HepG2 (cell line): ENCODE results near the gene MIB2. TPM values are rescaled to one million over a fixed set of nuclear protein-coding genes. Genes with fewer than 3 reads are reported as not detected.

Experiments
- MXI1 ChIP-seq: IDR thresholded peaks from 3 replicates; pipeline ENCODE4 v1.6.1; 2012; ENCODE audit warnings: low read depth, low read length, inconsistent platforms, borderline replicate concordance
- TEAD2 ChIP-seq: sonication (generic); formaldehyde crosslinking; IDR thresholded peaks from 2 replicates; pipeline ENCODE4 v1.9.0; 2021; ENCODE audit warnings: missing genetic modification reagents
- ZNF274 ChIP-seq: sonication (generic); formaldehyde crosslinking; IDR thresholded peaks from 2 replicates; pipeline ENCODE4 v1.5.1; 2020; ENCODE audit warnings: mild to moderate bottlenecking, missing genetic modification reagents
- ZNF570 ChIP-seq: sonication (generic); formaldehyde crosslinking; IDR thresholded peaks from 2 replicates; pipeline ENCODE4 v1.4.0; 2020; ENCODE audit warnings: mild to moderate bottlenecking, missing genetic modification reagents, borderline replicate concordance
- ZNF737 ChIP-seq: sonication (generic); formaldehyde crosslinking; IDR thresholded peaks from 2 replicates; pipeline ENCODE4 v1.5.0; 2020; ENCODE audit warnings: missing genetic modification reagents, mild to moderate bottlenecking, borderline replicate concordance
- ZNF772 ChIP-seq: sonication (generic); formaldehyde crosslinking; IDR thresholded peaks from 2 replicates; pipeline ENCODE4 v1.5.0; 2020; ENCODE audit warnings: mild to moderate bottlenecking, missing genetic modification reagents
- polyA plus RNA-seq, 8 experiments: library from polyadenylated mRNA; depleted of rRNA in 3 of 8; stranded (reverse) in 7 of 8; unstranded in 1 of 8; fragments of >200 nt; fragmentation: Illumina TruSeq in 4 of 8; extraction: Trizol in 4 of 8; gene quantifications; 2 replicates each; pipeline versions ENCODE4 v1.2.1 to v1.2.3, GENCODE V29; 2011 to 2016; ENCODE audit warnings: low read depth in 4 of 8, missing spikeins in 1 of 8, mixed read lengths in 1 of 8; ENCODE audit not compliant: insufficient read depth in 1 of 8
- total RNA-seq, 5 experiments: library from RNA; depleted of rRNA; stranded (reverse); fragments of >200 nt; fragmentation: Illumina TruSeq; extraction: Trizol; gene quantifications; 2 replicates each; pipeline ENCODE4 v1.2.3, GENCODE V29; 2016; ENCODE audit warnings: low read depth in 1 of 5
- TF ChIP-seq, protein P1 (sequence below), 2 experiments: sonication (generic) in 1 of 2; formaldehyde crosslinking in 1 of 2; IDR thresholded peaks; 2 replicates each; pipeline versions ENCODE4 v1.4.0 to v1.6.1; 2016 to 2020; ENCODE audit warnings: borderline replicate concordance in 1 of 2, low read depth in 1 of 2, mild to moderate bottlenecking in 1 of 2, missing genetic modification reagents in 1 of 2
- TF ChIP-seq, protein P2 (sequence below): sonication (generic); formaldehyde crosslinking; conservative IDR thresholded peaks from 2 replicates; pipeline ENCODE4 v1.4.0; 2020; ENCODE audit warnings: mild to moderate bottlenecking, missing genetic modification reagents, moderate library complexity
- TF ChIP-seq, protein P3 (sequence below): sonication (generic); formaldehyde crosslinking; IDR thresholded peaks from 2 replicates; pipeline ENCODE4 v1.4.0; 2020; ENCODE audit warnings: missing genetic modification reagents
- TF ChIP-seq, protein P4 (sequence below): sonication (generic); formaldehyde crosslinking; IDR thresholded peaks from 2 replicates; pipeline ENCODE4 v1.4.0; 2020; ENCODE audit warnings: low read depth, mild to moderate bottlenecking, missing genetic modification reagents

Gene MIB2
- total and polyA plus RNA-seq, 2 of the 13 experiments (the other 11 are each of a cell fraction or from before 2014, with no cell fraction given), result 19.9 to 30.4 TPM

DNA sequence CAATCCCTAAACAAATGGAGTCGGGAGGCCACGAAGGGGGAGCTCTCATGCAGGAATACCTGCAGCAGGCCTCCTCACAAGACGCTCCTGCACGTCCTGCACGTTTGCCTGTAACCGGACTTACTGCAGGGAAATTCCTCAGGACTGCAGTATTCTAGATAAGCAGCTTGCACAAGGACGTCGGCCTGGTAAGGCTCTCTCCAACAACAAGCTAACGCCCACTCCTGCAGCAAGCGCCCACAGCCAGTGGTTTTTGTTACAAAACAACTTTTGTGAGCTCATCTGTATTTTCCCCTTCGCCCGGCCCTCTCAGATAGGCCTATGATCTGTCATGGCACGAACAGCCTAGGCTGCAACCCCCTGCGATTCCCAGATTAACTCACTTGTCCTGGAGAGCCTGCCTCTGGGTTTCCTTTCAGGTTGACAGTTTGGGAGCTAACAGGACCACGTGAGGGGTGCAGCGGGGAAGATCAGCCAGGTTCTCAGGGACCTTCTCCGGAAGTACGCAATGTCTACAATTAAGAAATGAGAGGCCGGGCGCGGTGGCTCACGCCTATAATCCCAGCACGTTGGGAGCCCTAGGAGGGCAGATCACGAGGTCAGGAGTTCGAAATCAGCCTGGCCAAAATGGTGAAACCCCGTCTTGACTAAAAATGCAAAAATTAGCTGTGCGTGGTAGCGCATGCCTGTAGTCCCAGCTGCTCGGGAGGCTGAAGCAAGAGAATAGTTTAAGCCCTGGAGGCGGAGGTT lies 921 bp upstream of the MIB2 start (continued):
- TF ChIP-seq, protein P1, sequence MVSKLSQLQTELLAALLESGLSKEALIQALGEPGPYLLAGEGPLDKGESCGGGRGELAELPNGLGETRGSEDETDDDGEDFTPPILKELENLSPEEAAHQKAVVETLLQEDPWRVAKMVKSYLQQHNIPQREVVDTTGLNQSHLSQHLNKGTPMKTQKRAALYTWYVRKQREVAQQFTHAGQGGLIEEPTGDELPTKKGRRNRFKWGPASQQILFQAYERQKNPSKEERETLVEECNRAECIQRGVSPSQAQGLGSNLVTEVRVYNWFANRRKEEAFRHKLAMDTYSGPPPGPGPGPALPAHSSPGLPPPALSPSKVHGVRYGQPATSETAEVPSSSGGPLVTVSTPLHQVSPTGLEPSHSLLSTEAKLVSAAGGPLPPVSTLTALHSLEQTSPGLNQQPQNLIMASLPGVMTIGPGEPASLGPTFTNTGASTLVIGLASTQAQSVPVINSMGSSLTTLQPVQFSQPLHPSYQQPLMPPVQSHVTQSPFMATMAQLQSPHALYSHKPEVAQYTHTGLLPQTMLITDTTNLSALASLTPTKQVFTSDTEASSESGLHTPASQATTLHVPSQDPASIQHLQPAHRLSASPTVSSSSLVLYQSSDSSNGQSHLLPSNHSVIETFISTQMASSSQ (IDR thresholded peaks at IDR 0.05; ENCODE audit: low read depth), result peak; percentile 48; the same call in 1 of the 2 replicates
- TF ChIP-seq, protein P1 (CRISPR knock-in tag; IDR thresholded peaks at IDR 0.05; ENCODE audit: borderline replicate concordance), result no peak
- no peak for TF ChIP-seq ZNF274 (CRISPR knock-in tag)
- TF ChIP-seq TEAD2 (CRISPR knock-in tag), result no peak
- TF ChIP-seq ZNF737 (CRISPR knock-in tag), result no peak
- TF ChIP-seq ZNF570 (CRISPR knock-in tag), result no peak
- TF ChIP-seq ZNF772 (CRISPR knock-in tag), result 0 out of 2 replicates have a peak, but pooled peaks have one; percentile 23
- TF ChIP-seq, protein P2, sequence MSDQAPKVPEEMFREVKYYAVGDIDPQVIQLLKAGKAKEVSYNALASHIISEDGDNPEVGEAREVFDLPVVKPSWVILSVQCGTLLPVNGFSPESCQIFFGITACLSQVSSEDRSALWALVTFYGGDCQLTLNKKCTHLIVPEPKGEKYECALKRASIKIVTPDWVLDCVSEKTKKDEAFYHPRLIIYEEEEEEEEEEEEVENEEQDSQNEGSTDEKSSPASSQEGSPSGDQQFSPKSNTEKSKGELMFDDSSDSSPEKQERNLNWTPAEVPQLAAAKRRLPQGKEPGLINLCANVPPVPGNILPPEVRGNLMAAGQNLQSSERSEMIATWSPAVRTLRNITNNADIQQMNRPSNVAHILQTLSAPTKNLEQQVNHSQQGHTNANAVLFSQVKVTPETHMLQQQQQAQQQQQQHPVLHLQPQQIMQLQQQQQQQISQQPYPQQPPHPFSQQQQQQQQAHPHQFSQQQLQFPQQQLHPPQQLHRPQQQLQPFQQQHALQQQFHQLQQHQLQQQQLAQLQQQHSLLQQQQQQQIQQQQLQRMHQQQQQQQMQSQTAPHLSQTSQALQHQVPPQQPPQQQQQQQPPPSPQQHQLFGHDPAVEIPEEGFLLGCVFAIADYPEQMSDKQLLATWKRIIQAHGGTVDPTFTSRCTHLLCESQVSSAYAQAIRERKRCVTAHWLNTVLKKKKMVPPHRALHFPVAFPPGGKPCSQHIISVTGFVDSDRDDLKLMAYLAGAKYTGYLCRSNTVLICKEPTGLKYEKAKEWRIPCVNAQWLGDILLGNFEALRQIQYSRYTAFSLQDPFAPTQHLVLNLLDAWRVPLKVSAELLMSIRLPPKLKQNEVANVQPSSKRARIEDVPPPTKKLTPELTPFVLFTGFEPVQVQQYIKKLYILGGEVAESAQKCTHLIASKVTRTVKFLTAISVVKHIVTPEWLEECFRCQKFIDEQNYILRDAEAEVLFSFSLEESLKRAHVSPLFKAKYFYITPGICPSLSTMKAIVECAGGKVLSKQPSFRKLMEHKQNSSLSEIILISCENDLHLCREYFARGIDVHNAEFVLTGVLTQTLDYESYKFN (CRISPR knock-in tag), result peak; percentile 26; the same call in 1 of the 2 replicates
- TF ChIP-seq MXI1, result peak; percentile 57; the same call in 1 of the 3 replicates
- TF ChIP-seq, protein P3, sequence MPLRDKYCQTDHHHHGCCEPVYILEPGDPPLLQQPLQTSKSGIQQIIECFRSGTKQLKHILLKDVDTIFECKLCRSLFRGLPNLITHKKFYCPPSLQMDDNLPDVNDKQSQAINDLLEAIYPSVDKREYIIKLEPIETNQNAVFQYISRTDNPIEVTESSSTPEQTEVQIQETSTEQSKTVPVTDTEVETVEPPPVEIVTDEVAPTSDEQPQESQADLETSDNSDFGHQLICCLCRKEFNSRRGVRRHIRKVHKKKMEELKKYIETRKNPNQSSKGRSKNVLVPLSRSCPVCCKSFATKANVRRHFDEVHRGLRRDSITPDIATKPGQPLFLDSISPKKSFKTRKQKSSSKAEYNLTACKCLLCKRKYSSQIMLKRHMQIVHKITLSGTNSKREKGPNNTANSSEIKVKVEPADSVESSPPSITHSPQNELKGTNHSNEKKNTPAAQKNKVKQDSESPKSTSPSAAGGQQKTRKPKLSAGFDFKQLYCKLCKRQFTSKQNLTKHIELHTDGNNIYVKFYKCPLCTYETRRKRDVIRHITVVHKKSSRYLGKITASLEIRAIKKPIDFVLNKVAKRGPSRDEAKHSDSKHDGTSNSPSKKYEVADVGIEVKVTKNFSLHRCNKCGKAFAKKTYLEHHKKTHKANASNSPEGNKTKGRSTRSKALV, result peak; percentile 31; the same call in 1 of the 2 replicates
- TF ChIP-seq, protein P4, sequence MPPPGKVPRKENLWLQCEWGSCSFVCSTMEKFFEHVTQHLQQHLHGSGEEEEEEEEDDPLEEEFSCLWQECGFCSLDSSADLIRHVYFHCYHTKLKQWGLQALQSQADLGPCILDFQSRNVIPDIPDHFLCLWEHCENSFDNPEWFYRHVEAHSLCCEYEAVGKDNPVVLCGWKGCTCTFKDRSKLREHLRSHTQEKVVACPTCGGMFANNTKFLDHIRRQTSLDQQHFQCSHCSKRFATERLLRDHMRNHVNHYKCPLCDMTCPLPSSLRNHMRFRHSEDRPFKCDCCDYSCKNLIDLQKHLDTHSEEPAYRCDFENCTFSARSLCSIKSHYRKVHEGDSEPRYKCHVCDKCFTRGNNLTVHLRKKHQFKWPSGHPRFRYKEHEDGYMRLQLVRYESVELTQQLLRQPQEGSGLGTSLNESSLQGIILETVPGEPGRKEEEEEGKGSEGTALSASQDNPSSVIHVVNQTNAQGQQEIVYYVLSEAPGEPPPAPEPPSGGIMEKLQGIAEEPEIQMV (CRISPR knock-in tag), result 0 out of 2 replicates have a peak, but pooled peaks have one; percentile 35
